Measurements from ENCODE around the gene DPP10.

DNA sequence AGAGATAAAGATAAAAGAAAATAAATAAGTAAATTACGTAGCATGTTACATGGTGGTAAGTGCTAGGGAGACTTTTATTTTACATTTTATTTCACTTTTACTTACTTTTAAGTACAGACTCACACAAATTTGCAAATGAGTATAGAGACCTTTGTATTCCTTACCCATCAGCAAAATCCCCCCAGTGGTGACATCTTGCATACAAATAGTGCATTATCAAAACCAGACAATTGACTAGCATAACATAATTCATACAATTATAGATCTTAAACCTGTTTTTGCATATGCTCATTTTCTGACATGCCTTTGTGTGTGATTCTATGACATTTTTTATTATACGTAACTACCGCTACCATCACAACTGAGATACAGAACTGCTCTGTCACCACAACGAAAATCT is 1099.4 kb downstream of the DPP10 start:
- TF ChIP-seq, protein P1, sequence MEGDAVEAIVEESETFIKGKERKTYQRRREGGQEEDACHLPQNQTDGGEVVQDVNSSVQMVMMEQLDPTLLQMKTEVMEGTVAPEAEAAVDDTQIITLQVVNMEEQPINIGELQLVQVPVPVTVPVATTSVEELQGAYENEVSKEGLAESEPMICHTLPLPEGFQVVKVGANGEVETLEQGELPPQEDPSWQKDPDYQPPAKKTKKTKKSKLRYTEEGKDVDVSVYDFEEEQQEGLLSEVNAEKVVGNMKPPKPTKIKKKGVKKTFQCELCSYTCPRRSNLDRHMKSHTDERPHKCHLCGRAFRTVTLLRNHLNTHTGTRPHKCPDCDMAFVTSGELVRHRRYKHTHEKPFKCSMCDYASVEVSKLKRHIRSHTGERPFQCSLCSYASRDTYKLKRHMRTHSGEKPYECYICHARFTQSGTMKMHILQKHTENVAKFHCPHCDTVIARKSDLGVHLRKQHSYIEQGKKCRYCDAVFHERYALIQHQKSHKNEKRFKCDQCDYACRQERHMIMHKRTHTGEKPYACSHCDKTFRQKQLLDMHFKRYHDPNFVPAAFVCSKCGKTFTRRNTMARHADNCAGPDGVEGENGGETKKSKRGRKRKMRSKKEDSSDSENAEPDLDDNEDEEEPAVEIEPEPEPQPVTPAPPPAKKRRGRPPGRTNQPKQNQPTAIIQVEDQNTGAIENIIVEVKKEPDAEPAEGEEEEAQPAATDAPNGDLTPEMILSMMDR (IDR thresholded peaks at IDR 0.05), result no peak
- TF ChIP-seq EP300 (IDR thresholded peaks at IDR 0.05) (no peak), POLR2A (IDR thresholded peaks at IDR 0.05) (no peak)

Measured in sigmoid colon (tissue), 4 donors.